ENCODE results near the gene PRICKLE4.
"Not testable (repeated sequence)": the region's sequence is repeated elsewhere in the genome, so short reads cannot be mapped to it uniquely, and the experiment has no call there.

The PRICKLE4 gene

GRCh38 chr6:41748542-41748941 lies 32.0 kb upstream of the PRICKLE4 start:
- H3K9ac ChIP-seq (ENCODE audit: low read length) = no peak overlapping the region
- H3K27ac ChIP-seq (ENCODE audit: low read depth, low read length) = no peak overlapping the region
- no peaks in the 10 kb centered on the region for H3K36me3 ChIP-seq (ENCODE audit: control insufficient read depth, insufficient read depth, low read length)
- no peaks in the 10 kb centered on the region for H3K4me1 ChIP-seq (ENCODE audit: control insufficient read depth, insufficient read depth, low read length)
- no peak overlapping the region for H3K4me3 ChIP-seq (ENCODE audit: low read length)
- H3K27me3 ChIP-seq (ENCODE audit: control insufficient read depth, insufficient read depth, low read length) = no peaks in the 10 kb centered on the region

GRCh38 chr6:41750374-41750773 lies 30.2 kb upstream of the PRICKLE4 start:
- Histone ChIP-seq H3K9ac (ENCODE audit: low read length) (no peak overlapping the region), H3K27me3 (ENCODE audit: control insufficient read depth, insufficient read depth, low read length) (no peaks in the 10 kb centered on the region), H3K36me3 (ENCODE audit: control insufficient read depth, insufficient read depth, low read length) (no peaks in the 10 kb centered on the region), H3K27ac (ENCODE audit: low read depth, low read length) (no peak overlapping the region), H3K4me3 (ENCODE audit: low read length) (no peak overlapping the region), H3K4me1 (ENCODE audit: control insufficient read depth, insufficient read depth, low read length) (no peaks in the 10 kb centered on the region)

- no peak overlapping the region for H3K27ac ChIP-seq (ENCODE audit: low read depth, low read length)
- no peaks in the 10 kb centered on the region for H3K27me3 ChIP-seq (ENCODE audit: control insufficient read depth, insufficient read depth, low read length)
- H3K36me3 ChIP-seq (ENCODE audit: control insufficient read depth, insufficient read depth, low read length) = no peaks in the 10 kb centered on the region
- H3K9ac ChIP-seq (ENCODE audit: low read length) = no peak overlapping the region
- no peak overlapping the region for H3K4me3 ChIP-seq (ENCODE audit: low read length)
- no peaks in the 10 kb centered on the region for H3K4me1 ChIP-seq (ENCODE audit: control insufficient read depth, insufficient read depth, low read length)
Measured at GRCh38 chr6:41755895-41756294, 24.7 kb upstream of the PRICKLE4 start.

GRCh38 chr6:41756354-41756753 lies 24.2 kb upstream of the PRICKLE4 start:
- H3K4me3 ChIP-seq (ENCODE audit: low read length) = no peak overlapping the region
- no peaks in the 10 kb centered on the region for H3K27me3 ChIP-seq (ENCODE audit: control insufficient read depth, insufficient read depth, low read length)
- no peaks in the 10 kb centered on the region for H3K4me1 ChIP-seq (ENCODE audit: control insufficient read depth, insufficient read depth, low read length)
- H3K27ac ChIP-seq (ENCODE audit: low read depth, low read length) = no peak overlapping the region
- no peaks in the 10 kb centered on the region for H3K36me3 ChIP-seq (ENCODE audit: control insufficient read depth, insufficient read depth, low read length)
- no peak overlapping the region for H3K9ac ChIP-seq (ENCODE audit: low read length)

- Histone ChIP-seq H3K27me3 (ENCODE audit: control insufficient read depth, insufficient read depth, low read length) (no peaks in the 10 kb centered on the region), H3K4me3 (ENCODE audit: low read length) (no peak overlapping the region), H3K36me3 (ENCODE audit: control insufficient read depth, insufficient read depth, low read length) (no peaks in the 10 kb centered on the region), H3K9ac (ENCODE audit: low read length) (no peak overlapping the region), H3K4me1 (ENCODE audit: control insufficient read depth, insufficient read depth, low read length) (no peaks in the 10 kb centered on the region), H3K27ac (ENCODE audit: low read depth, low read length) (no peak overlapping the region)
Measured at GRCh38 chr6:41757271-41757670, 23.3 kb upstream of the PRICKLE4 start.

GRCh38 chr6:41757931-41758640 lies 22.5 kb upstream of the PRICKLE4 start:
- no peak overlapping the region for H3K9ac ChIP-seq (ENCODE audit: low read length)
- H3K4me3 ChIP-seq (ENCODE audit: low read length) = no peak overlapping the region
- H3K27ac ChIP-seq (ENCODE audit: low read depth, low read length) = no peak overlapping the region
- no peaks in the 10 kb centered on the region for H3K27me3 ChIP-seq (ENCODE audit: control insufficient read depth, insufficient read depth, low read length)
- H3K36me3 ChIP-seq (ENCODE audit: control insufficient read depth, insufficient read depth, low read length) = no peaks in the 10 kb centered on the region
- no peaks in the 10 kb centered on the region for H3K4me1 ChIP-seq (ENCODE audit: control insufficient read depth, insufficient read depth, low read length)

GRCh38 chr6:41758641-41759035 lies 21.9 kb upstream of the PRICKLE4 start:
- no peaks in the 10 kb centered on the region for H3K36me3 ChIP-seq (ENCODE audit: control insufficient read depth, insufficient read depth, low read length)
- no peak overlapping the region for H3K4me3 ChIP-seq (ENCODE audit: low read length)
- H3K27me3 ChIP-seq (ENCODE audit: control insufficient read depth, insufficient read depth, low read length) = no peaks in the 10 kb centered on the region
- no peak overlapping the region for H3K9ac ChIP-seq (ENCODE audit: low read length)
- H3K4me1 ChIP-seq (ENCODE audit: control insufficient read depth, insufficient read depth, low read length) = no peaks in the 10 kb centered on the region
- H3K27ac ChIP-seq (ENCODE audit: low read depth, low read length) = no peak overlapping the region

GRCh38 chr6:41759106-41759904 lies 21.3 kb upstream of the PRICKLE4 start:
- Histone ChIP-seq H3K9ac (ENCODE audit: low read length) (no peak overlapping the region), H3K4me3 (ENCODE audit: low read length) (no peak overlapping the region), H3K4me1 (ENCODE audit: control insufficient read depth, insufficient read depth, low read length) (no peaks in the 10 kb centered on the region), H3K36me3 (ENCODE audit: control insufficient read depth, insufficient read depth, low read length) (no peaks in the 10 kb centered on the region), H3K27me3 (ENCODE audit: control insufficient read depth, insufficient read depth, low read length) (no peaks in the 10 kb centered on the region), H3K27ac (ENCODE audit: low read depth, low read length) (no peak overlapping the region)

- no peak overlapping the region for H3K27ac ChIP-seq (ENCODE audit: low read depth, low read length)
- H3K9ac ChIP-seq (ENCODE audit: low read length) = no peak overlapping the region
- no peak overlapping the region for H3K4me3 ChIP-seq (ENCODE audit: low read length)
- H3K36me3 ChIP-seq (ENCODE audit: control insufficient read depth, insufficient read depth, low read length) = no peaks in the 10 kb centered on the region
- H3K4me1 ChIP-seq (ENCODE audit: control insufficient read depth, insufficient read depth, low read length) = no peaks in the 10 kb centered on the region
- no peaks in the 10 kb centered on the region for H3K27me3 ChIP-seq (ENCODE audit: control insufficient read depth, insufficient read depth, low read length)
Measured at GRCh38 chr6:41759905-41760579, 20.5 kb upstream of the PRICKLE4 start.

GRCh38 chr6:41763470-41763869 lies 17.1 kb upstream of the PRICKLE4 start:
- no peak overlapping the region for H3K27ac ChIP-seq (ENCODE audit: low read depth, low read length)
- H3K4me1 ChIP-seq (ENCODE audit: control insufficient read depth, insufficient read depth, low read length) = no peaks in the 10 kb centered on the region
- H3K36me3 ChIP-seq (ENCODE audit: control insufficient read depth, insufficient read depth, low read length) = no peaks in the 10 kb centered on the region
- no peak overlapping the region for H3K4me3 ChIP-seq (ENCODE audit: low read length)
- H3K9ac ChIP-seq (ENCODE audit: low read length) = no peak overlapping the region
- H3K27me3 ChIP-seq (ENCODE audit: control insufficient read depth, insufficient read depth, low read length) = no peaks in the 10 kb centered on the region

GRCh38 chr6:41766043-41766664 lies 14.4 kb upstream of the PRICKLE4 start:
- H3K4me1 ChIP-seq (ENCODE audit: control insufficient read depth, insufficient read depth, low read length); H3K36me3 ChIP-seq (ENCODE audit: control insufficient read depth, insufficient read depth, low read length); H3K4me3 ChIP-seq (ENCODE audit: low read length); H3K27me3 ChIP-seq (ENCODE audit: control insufficient read depth, insufficient read depth, low read length); H3K27ac ChIP-seq (ENCODE audit: low read depth, low read length); H3K9ac ChIP-seq (ENCODE audit: low read length): not testable (repeated sequence)

GRCh38 chr6:41767112-41767833 lies 13.3 kb upstream of the PRICKLE4 start:
- no peak overlapping the region for H3K9ac ChIP-seq (ENCODE audit: low read length)
- peaks cover 12% of the 10 kb centered on the region for H3K36me3 ChIP-seq (ENCODE audit: control insufficient read depth, insufficient read depth, low read length)
- H3K4me1 ChIP-seq (ENCODE audit: control insufficient read depth, insufficient read depth, low read length) = no peaks in the 10 kb centered on the region
- no peak overlapping the region for H3K4me3 ChIP-seq (ENCODE audit: low read length)
- no peak overlapping the region for H3K27ac ChIP-seq (ENCODE audit: low read depth, low read length)
- H3K27me3 ChIP-seq (ENCODE audit: control insufficient read depth, insufficient read depth, low read length) = no peaks in the 10 kb centered on the region
